Fibroblast of the conjunctiva (primary cell): ENCODE measurements around the gene KRT33B.
"Not testable (repeated sequence)": the region's sequence is repeated elsewhere in the genome, so short reads cannot be mapped to it uniquely, and the experiment has no call there.

Experiments used
- DNase-seq: peaks from one replicate; pipeline ENCODE4 v3.0.0-alpha.2; 2010; ENCODE audit warnings: low read depth

The KRT33B gene

GRCh38 chr17:41347869-41348760 lies 21.5 kb downstream of the KRT33B start:
- DNase-seq: no peak

GRCh38 chr17:41346421-41346820 lies 23.2 kb downstream of the KRT33B start:
- DNase-seq: not testable (repeated sequence)

GRCh38 chr17:41345992-41346391 lies 23.6 kb downstream of the KRT33B start:
- no peak for DNase-seq

GRCh38 chr17:41343029-41343428 lies 26.6 kb downstream of the KRT33B start:
- DNase-seq: no peak

- no peak for DNase-seq
Observed at GRCh38 chr17:41340934-41341861, 28.4 kb downstream of the KRT33B start.

- DNase-seq: no peak
Observed at GRCh38 chr17:41340494-41340893, 29.1 kb downstream of the KRT33B start.

- DNase-seq: no peak
Observed at GRCh38 chr17:41339571-41340172, 29.9 kb downstream of the KRT33B start.

- no peak for DNase-seq
Observed at GRCh38 chr17:41338961-41339485, 30.6 kb downstream of the KRT33B start.

GRCh38 chr17:41335747-41336146 lies 33.9 kb downstream of the KRT33B start:
- DNase-seq: no peak

- DNase-seq: no peak
Observed at GRCh38 chr17:41334385-41335305, 35.0 kb downstream of the KRT33B start.

GRCh38 chr17:41333836-41334235 lies 35.8 kb downstream of the KRT33B start:
- no peak for DNase-seq

- DNase-seq: no peak
Observed at GRCh38 chr17:41333098-41333497, 36.5 kb downstream of the KRT33B start.

- DNase-seq: no peak
Observed at GRCh38 chr17:41332239-41332638, 37.4 kb downstream of the KRT33B start.

- no peak for DNase-seq
Observed at GRCh38 chr17:41331606-41332005, 38.0 kb downstream of the KRT33B start.

GRCh38 chr17:41329279-41329948 lies 40.2 kb downstream of the KRT33B start:
- no peak for DNase-seq

- no peak for DNase-seq
Observed at GRCh38 chr17:41328207-41328606, 41.4 kb downstream of the KRT33B start.

- no peak for DNase-seq
Observed at GRCh38 chr17:41327411-41328120, 42.0 kb downstream of the KRT33B start.

GRCh38 chr17:41326173-41327145 lies 43.2 kb downstream of the KRT33B start:
- no peak for DNase-seq

- no peak for DNase-seq
Observed at GRCh38 chr17:41325611-41326010, 44.0 kb downstream of the KRT33B start.
